Measurements from ENCODE around the gene CARD11. TPM values are rescaled to one million over a fixed set of nuclear protein-coding genes. Genes with fewer than 3 reads are reported as not detected.

Gene CARD11
- total RNA-seq, 4 donors from 2014 or later, result 0.24 to 0.38 (median 0.29) TPM; not detected in 1

GRCh38 chr7:2873686-2874551, 169.7 kb downstream of the CARD11 start:
- no peak for DNase-seq (ENCODE audit: low spot score in 2 of 2)
- Histone ChIP-seq H3K4me1 (peaks cover 16% of the 10 kb centered on the region), H3K9me3 (no peaks in the 10 kb centered on the region), H3K4me3 (no peak overlapping the region), H3K36me3 (no peaks in the 10 kb centered on the region), H3K27me3 (peaks cover 11% of the 10 kb centered on the region), H3K27ac (no peak overlapping the region)
- TF ChIP-seq, protein P1, sequence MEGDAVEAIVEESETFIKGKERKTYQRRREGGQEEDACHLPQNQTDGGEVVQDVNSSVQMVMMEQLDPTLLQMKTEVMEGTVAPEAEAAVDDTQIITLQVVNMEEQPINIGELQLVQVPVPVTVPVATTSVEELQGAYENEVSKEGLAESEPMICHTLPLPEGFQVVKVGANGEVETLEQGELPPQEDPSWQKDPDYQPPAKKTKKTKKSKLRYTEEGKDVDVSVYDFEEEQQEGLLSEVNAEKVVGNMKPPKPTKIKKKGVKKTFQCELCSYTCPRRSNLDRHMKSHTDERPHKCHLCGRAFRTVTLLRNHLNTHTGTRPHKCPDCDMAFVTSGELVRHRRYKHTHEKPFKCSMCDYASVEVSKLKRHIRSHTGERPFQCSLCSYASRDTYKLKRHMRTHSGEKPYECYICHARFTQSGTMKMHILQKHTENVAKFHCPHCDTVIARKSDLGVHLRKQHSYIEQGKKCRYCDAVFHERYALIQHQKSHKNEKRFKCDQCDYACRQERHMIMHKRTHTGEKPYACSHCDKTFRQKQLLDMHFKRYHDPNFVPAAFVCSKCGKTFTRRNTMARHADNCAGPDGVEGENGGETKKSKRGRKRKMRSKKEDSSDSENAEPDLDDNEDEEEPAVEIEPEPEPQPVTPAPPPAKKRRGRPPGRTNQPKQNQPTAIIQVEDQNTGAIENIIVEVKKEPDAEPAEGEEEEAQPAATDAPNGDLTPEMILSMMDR (IDR thresholded peaks at IDR 0.05), result no peak
- no peak for TF ChIP-seq EP300 (IDR thresholded peaks at IDR 0.05)
- TF ChIP-seq POLR2AphosphoS5 (IDR thresholded peaks at IDR 0.05), result no peak
- TF ChIP-seq POLR2A (IDR thresholded peaks at IDR 0.05), result no peak
- 63% methylated on average over 7 of the region's 7 CpGs for WGBS

GRCh38 chr7:2873146-2873545, 170.5 kb downstream of the CARD11 start:
- Histone ChIP-seq H3K27me3 (peaks cover 11% of the 10 kb centered on the region), H3K9me3 (no peaks in the 10 kb centered on the region), H3K4me3 (no peak overlapping the region), H3K4me1 (peaks cover 16% of the 10 kb centered on the region), H3K36me3 (no peaks in the 10 kb centered on the region), H3K27ac (no peak overlapping the region)
- 65% methylated on average over 10 of the region's 10 CpGs for WGBS
- TF ChIP-seq, protein P1 (IDR thresholded peaks at IDR 0.05), result no peak
- TF ChIP-seq EP300 (IDR thresholded peaks at IDR 0.05) (no peak), POLR2AphosphoS5 (IDR thresholded peaks at IDR 0.05) (no peak), POLR2A (IDR thresholded peaks at IDR 0.05) (no peak)
- no peak for DNase-seq (ENCODE audit: low spot score in 2 of 2)

GRCh38 chr7:2872296-2872874, 171.3 kb downstream of the CARD11 start:
- TF ChIP-seq POLR2A (IDR thresholded peaks at IDR 0.05), result no peak
- no peak for TF ChIP-seq POLR2AphosphoS5 (IDR thresholded peaks at IDR 0.05)
- TF ChIP-seq, protein P1 (IDR thresholded peaks at IDR 0.05), result no peak
- no peak for TF ChIP-seq EP300 (IDR thresholded peaks at IDR 0.05)

GRCh38 chr7:2870471-2870931, 173.2 kb downstream of the CARD11 start:
- H3K4me1 ChIP-seq, result peaks cover 16% of the 10 kb centered on the region
- H3K36me3 ChIP-seq, result no peaks in the 10 kb centered on the region
- H3K27me3 ChIP-seq, result no peaks in the 10 kb centered on the region
- 18% methylated on average over 10 of the region's 10 CpGs for WGBS
- no peak overlapping the region for H3K27ac ChIP-seq
- H3K4me3 ChIP-seq, result peak overlapping the region; percentile 2
- no peaks in the 10 kb centered on the region for H3K9me3 ChIP-seq
- TF ChIP-seq EP300 (IDR thresholded peaks at IDR 0.05), result no peak
- TF ChIP-seq POLR2AphosphoS5 (IDR thresholded peaks at IDR 0.05), result no peak
- no peak for TF ChIP-seq POLR2A (IDR thresholded peaks at IDR 0.05)
- TF ChIP-seq, protein P1 (IDR thresholded peaks at IDR 0.05), result no peak
- peak in 1 of 2 donors; percentile 84 for DNase-seq (ENCODE audit: low spot score in 2 of 2)

More at GRCh38 chr7:2872296-2872874, 171.3 kb downstream of the CARD11 start:
- no peak for DNase-seq (ENCODE audit: low spot score in 2 of 2)
- 87% methylated on average over 10 of the region's 10 CpGs for WGBS
- Histone ChIP-seq H3K4me1 (peaks cover 16% of the 10 kb centered on the region), H3K27ac (no peak overlapping the region), H3K4me3 (no peak overlapping the region), H3K9me3 (no peaks in the 10 kb centered on the region), H3K36me3 (no peaks in the 10 kb centered on the region), H3K27me3 (peaks cover 11% of the 10 kb centered on the region)

GRCh38 chr7:2869981-2870380, 173.7 kb downstream of the CARD11 start:
- no peak for TF ChIP-seq POLR2A (IDR thresholded peaks at IDR 0.05)
- TF ChIP-seq EP300 (IDR thresholded peaks at IDR 0.05), result no peak
- TF ChIP-seq, protein P1 (IDR thresholded peaks at IDR 0.05), result no peak
- TF ChIP-seq POLR2AphosphoS5 (IDR thresholded peaks at IDR 0.05), result no peak
- H3K4me3 ChIP-seq, result no peak overlapping the region
- WGBS, result 77% methylated on average over 3 of the region's 15 CpGs
- H3K27me3 ChIP-seq, result no peaks in the 10 kb centered on the region
- no peak for DNase-seq (ENCODE audit: low spot score in 2 of 2)
- H3K36me3 ChIP-seq, result no peaks in the 10 kb centered on the region
- no peaks in the 10 kb centered on the region for H3K9me3 ChIP-seq
- peaks cover 19% of the 10 kb centered on the region for H3K4me1 ChIP-seq
- H3K27ac ChIP-seq, result no peak overlapping the region

All from suprapubic skin (tissue), 4 donors.